Measurements from ENCODE around the gene BNC1.
"Not testable (repeated sequence)": the region's sequence is repeated elsewhere in the genome, so short reads cannot be mapped to it uniquely, and the experiment has no call there.

The BNC1 gene

DNA sequence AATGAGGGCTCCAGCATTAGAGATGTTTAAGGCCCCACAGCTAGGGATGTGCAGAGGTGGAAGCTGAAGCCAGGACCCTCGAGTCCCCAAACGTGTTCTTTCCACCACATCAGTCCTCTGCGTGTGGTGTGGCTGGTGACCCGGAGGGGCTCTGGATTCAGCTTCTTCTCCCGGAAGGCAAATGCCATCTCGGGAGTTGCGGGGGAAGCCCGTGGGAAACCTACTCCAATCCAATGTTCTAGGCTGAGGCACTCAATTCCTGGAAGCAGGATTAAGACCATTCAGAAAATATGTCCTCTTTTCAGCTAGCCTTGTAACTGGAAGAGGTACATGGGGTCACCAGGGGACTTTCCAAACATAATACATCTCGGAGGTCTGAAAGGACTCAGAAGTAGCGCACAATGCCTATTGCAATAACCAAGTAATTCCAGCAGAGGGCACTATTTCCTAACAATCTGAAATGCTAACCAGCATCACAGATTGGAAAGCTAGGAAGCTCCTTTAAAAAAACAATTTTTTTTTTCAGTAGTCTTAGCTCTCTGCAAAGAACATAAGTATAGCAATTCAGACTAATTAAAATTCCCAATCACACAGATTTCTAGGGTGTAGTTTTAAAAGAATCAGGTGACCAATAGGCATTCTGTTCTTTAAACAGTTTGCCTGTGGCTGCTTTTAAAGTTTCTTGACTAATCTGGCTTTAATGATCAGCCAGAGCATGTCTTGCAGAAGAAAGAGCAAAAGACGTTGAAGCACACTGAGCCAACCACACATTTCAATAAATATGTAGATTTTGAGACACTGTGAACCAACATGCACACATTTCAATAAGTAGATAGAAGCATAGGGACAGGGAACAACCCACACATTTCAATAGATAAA, 36.1 kb downstream of the BNC1 start:
- peak; percentile 59 for DNase-seq (ENCODE audit: low spot score)

GRCh38 chr15:83243634-83244033, 40.8 kb downstream of the BNC1 start:
- DNase-seq (ENCODE audit: low spot score): no peak

GRCh38 chr15:83230242-83230641, 54.2 kb downstream of the BNC1 start:
- no peak for DNase-seq (ENCODE audit: low spot score)

DNA sequence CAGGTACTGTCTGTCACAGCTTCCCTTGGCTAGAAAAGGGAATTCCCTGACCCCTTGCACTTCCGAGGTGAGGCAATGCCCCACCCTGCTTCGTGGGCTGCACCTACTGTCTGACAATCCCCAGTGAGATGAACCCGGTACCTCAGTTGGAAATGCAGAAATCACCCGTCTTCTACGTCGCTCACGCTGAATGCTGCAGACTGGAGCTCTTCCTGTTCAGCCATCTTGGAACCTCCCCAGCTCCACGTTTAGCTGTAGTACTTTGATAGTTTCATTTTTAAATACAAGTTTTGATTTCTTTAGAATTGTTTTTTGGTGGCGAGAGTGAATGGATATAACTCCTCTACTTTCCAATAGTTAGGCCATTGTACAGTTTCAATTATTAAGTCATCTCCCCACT, 59.0 kb downstream of the BNC1 start:
- DNase-seq (ENCODE audit: low spot score): no peak

DNA sequence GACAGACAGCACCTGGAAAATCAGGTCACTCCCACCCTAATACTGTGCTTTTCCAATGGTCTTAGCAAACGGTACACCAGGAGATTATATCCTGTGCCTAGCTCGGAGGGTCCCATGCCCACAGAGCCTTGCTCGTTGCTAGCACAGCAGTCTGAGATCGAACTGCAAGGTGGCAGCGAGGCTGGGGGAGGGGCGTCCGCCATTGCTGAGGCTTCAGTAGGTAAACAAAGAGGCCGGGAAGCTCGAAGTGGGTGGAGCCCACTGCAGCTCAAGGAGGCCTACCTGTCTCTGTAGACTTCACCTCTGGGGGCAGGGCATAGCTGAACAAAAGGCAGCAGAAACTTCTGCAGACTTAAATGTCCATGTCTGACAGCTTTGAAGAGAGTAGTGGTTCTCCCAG, 62.7 kb downstream of the BNC1 start:
- DNase-seq (ENCODE audit: low spot score): not testable (repeated sequence)

DNA sequence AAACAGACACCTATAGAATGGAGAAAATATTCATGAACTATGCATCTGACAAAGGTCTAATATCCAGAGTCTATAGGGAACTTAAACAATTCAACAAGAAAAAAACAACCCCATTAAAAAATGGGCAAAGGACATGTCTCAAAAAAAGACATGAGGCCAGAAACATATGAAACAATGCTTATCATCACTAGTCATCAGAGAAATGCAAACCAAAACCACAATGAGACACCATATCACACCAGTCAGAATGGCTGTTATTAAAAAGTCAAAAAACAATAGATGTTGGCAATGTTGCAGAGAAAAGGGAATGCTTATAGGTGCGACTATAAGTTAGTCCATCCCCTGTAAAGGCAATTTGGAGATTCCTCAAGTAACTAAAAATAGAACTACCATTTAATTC, 65.4 kb downstream of the BNC1 start:
- DNase-seq (ENCODE audit: low spot score): no peak

DNA sequence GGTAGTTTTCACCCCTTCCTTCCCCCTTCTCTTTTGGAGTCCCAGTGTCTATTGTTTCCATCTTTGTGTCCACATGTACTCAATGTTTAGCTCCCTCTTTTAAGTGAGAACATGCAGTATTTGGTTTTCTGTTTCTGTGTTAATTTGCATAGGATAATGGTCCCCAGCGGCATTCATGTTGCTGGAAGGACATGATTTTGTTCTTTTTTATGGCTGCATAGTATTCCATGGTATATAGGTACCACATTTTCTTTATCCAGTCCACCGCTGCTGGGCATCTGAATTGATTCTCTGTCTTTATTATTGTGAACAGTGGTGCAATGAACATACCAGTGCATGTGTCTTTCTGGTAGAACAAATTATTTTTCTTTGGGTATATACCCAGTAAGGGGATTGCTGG, 69.2 kb downstream of the BNC1 start:
- no peak for DNase-seq (ENCODE audit: low spot score)

DNA sequence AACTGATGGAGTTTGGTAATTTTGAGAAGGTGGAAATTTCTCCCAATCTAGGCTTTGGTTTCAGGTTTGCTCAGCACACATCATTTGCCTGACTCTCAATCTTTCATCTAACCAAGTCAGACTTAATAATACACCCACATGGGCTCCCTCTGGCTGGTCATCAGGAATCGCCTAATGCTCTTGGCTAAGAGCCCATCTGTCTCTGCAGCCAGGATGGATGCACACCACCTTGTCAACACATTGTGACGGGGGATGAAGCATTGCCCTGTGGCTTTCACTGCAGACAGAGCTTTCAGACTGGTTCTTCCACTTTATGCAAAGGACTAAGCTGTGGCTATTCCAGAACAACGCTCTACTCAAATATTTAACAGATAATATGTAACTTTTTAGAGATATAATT, 73.8 kb downstream of the BNC1 start:
- peak; percentile 1 for DNase-seq (ENCODE audit: low spot score)

DNA sequence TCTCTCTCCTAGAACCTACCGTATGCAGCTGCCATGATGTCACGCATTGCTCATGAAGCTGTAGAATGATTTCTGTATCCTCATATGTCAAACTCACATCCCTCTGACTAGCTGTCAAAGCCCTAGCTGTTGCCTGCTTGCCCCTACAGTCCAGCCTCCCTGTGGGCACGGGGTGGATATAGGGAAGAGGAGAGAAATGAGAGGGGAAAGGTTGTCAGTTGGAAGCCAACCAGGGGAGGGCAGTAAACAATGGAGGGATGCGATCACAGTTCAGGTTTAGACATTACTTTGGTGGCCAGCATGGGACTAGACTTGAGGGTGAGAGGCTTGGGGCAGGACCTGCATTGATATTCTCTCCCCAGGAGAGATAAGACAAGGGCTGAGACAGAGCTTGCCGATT, 75.1 kb downstream of the BNC1 start:
- no peak for DNase-seq (ENCODE audit: low spot score)

GRCh38 chr15:83208367-83208661, 76.2 kb downstream of the BNC1 start:
- DNase-seq (ENCODE audit: low spot score): no peak

DNA sequence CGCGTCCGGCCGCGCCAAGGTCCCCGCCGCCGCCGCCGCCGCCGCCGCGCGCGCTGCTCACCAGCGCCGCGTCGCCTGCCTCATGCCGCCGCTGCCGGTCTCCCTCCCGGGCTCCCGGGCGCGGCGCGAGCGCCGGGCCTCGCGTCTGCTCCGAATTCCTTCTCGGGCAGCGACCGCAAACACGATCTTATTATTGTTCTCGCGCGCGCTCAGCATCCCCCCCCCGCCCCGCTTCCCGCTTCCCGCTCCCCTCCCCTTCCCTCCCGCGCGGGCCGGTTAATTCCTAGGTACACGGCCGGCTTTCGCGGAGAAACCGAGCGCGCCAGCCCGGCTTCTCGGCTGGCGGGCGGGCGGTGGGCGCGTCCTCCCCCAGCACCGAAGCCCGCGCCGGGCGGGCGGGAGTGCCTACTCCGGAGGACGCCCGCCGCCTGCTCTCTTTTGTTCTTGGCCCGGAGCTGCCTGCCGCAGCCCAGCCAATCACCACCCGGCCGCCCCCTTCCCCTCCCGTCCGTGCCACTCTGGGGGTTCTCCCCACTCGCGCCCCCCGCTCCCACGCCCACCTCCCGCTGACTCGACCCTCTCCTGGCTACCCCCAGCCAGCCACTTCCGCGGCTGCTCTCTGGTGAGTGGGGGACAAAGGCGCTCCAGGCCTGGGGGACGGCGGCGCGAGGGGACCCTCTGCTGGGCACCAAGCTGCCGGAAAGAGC, 76.7 kb downstream of the BNC1 start, which contains the start of gene HDGFL3:
Gene HDGFL3, minus strand, starts transcription at position 164 of the 707 bp plus-strand sequence. CDS start 409 bp downstream, outside the sequence.
- DNase-seq (ENCODE audit: low spot score): no peak

- DNase-seq (ENCODE audit: low spot score): no peak
These were observed 77.3 kb downstream of the BNC1 start for GRCh38 chr15:83207009-83207659.

GRCh38 chr15:83206526-83207008, 77.9 kb downstream of the BNC1 start:
- DNase-seq (ENCODE audit: low spot score): no peak
